ENCODE results near the gene GZMB.

Gene GZMB

GRCh38 chr14:24679248-24679961 is 45.4 kb upstream of the GZMB start:
- H3K79me2 ChIP-seq (ENCODE audit: control insufficient read depth, low read length), result no peaks in the 10 kb centered on the region
- H3K4me3 ChIP-seq (ENCODE audit: low read length), result no peak overlapping the region
- H3K4me2 ChIP-seq (ENCODE audit: low read length), result no peak overlapping the region
- H3K27me3 ChIP-seq (ENCODE audit: control insufficient read depth, low read length), result peaks cover 22% of the 10 kb centered on the region
- H3K4me1 ChIP-seq (ENCODE audit: control insufficient read depth, low read length), result peaks cover 9% of the 10 kb centered on the region
- H3F3A ChIP-seq (ENCODE audit: control insufficient read depth, insufficient read depth), result no peaks in the 10 kb centered on the region
- H3K27ac ChIP-seq (ENCODE audit: low read depth, low read length), result no peak overlapping the region
- H3K36me3 ChIP-seq (ENCODE audit: control insufficient read depth, low read length), result no peaks in the 10 kb centered on the region
- no peaks in the 10 kb centered on the region for H3K9me3 ChIP-seq (ENCODE audit: control insufficient read depth, insufficient read depth, low read length)
- H3K9me2 ChIP-seq (replicated peaks; ENCODE audit: control insufficient read depth, low read length), result no peaks in the 10 kb centered on the region
- no peaks in the 10 kb centered on the region for H4K20me1 ChIP-seq (ENCODE audit: control insufficient read depth, insufficient read depth, low read depth, low read length)
- TF ChIP-seq EZH2phosphoT487 (IDR thresholded peaks at IDR 0.05; ENCODE audit: borderline replicate concordance, low read length) (0 out of 2 replicates have a peak, but pooled peaks have one; percentile 16), CTCF (IDR thresholded peaks at IDR 0.05; ENCODE audit: low read depth, low read length, poor library complexity, severe bottlenecking) (no peak)

DNA sequence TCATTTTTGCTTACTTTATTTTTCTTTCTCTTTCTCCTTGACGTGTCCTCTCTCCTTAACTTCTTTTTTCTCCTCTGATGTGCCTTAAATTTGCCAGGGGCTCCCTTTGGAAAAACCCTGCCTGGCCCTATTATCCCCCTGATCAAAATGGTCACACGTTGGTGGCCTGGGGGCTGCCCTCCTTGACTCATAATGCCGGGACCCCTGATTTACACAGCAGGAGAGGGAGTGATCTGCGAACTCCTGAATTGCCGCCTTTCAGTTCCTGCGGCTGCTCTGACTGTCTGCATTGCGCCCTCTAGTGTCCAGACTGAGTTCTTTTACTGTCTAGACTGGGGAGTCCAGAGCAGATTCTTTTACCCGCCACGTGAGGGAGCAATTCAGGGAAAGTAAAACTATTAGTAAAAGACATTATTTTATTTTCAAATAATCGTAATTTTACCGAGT is 44.8 kb upstream of the GZMB start:
- peak overlapping the region; percentile 25 for H3K4me2 ChIP-seq (ENCODE audit: low read length)

GRCh38 chr14:24677956-24678355 is 44.0 kb upstream of the GZMB start:
- Histone ChIP-seq H3K9me2 (replicated peaks; ENCODE audit: control insufficient read depth, low read length) (no peaks in the 10 kb centered on the region), H3K36me3 (ENCODE audit: control insufficient read depth, low read length) (no peaks in the 10 kb centered on the region), H3K79me2 (ENCODE audit: control insufficient read depth, low read length) (no peaks in the 10 kb centered on the region), H3K27me3 (ENCODE audit: control insufficient read depth, low read length) (peaks cover 22% of the 10 kb centered on the region), H3F3A (ENCODE audit: control insufficient read depth, insufficient read depth) (peaks cover 9% of the 10 kb centered on the region), H4K20me1 (ENCODE audit: control insufficient read depth, insufficient read depth, low read depth, low read length) (no peaks in the 10 kb centered on the region), H3K9me3 (ENCODE audit: control insufficient read depth, insufficient read depth, low read length) (no peaks in the 10 kb centered on the region), H3K27ac (ENCODE audit: low read depth, low read length) (no peak overlapping the region), H3K4me1 (ENCODE audit: control insufficient read depth, low read length) (peaks cover 23% of the 10 kb centered on the region), H3K4me2 (ENCODE audit: low read length) (no peak overlapping the region), H3K4me3 (ENCODE audit: low read length) (no peak overlapping the region)
- TF ChIP-seq CTCF (IDR thresholded peaks at IDR 0.05; ENCODE audit: low read depth, low read length, poor library complexity, severe bottlenecking) (no peak), EZH2phosphoT487 (IDR thresholded peaks at IDR 0.05; ENCODE audit: borderline replicate concordance, low read length) (no peak)

More for the DNA sequence above, 44.8 kb upstream of the GZMB start:
- Histone ChIP-seq H3K9me3 (ENCODE audit: control insufficient read depth, insufficient read depth, low read length) (no peaks in the 10 kb centered on the region), H4K20me1 (ENCODE audit: control insufficient read depth, insufficient read depth, low read depth, low read length) (no peaks in the 10 kb centered on the region), H3K9me2 (replicated peaks; ENCODE audit: control insufficient read depth, low read length) (no peaks in the 10 kb centered on the region), H3K4me3 (ENCODE audit: low read length) (no peak overlapping the region), H3F3A (ENCODE audit: control insufficient read depth, insufficient read depth) (peaks cover 2% of the 10 kb centered on the region; the same call in 1 of the 2 replicates), H3K27me3 (ENCODE audit: control insufficient read depth, low read length) (peaks cover 22% of the 10 kb centered on the region), H3K27ac (ENCODE audit: low read depth, low read length) (no peak overlapping the region), H3K79me2 (ENCODE audit: control insufficient read depth, low read length) (no peaks in the 10 kb centered on the region), H3K36me3 (ENCODE audit: control insufficient read depth, low read length) (no peaks in the 10 kb centered on the region), H3K4me1 (ENCODE audit: control insufficient read depth, low read length) (peaks cover 15% of the 10 kb centered on the region)
- TF ChIP-seq EZH2phosphoT487 (IDR thresholded peaks at IDR 0.05; ENCODE audit: borderline replicate concordance, low read length), result 0 out of 2 replicates have a peak, but pooled peaks have one; percentile 26
- peak; percentile 99 for TF ChIP-seq CTCF (IDR thresholded peaks at IDR 0.05; ENCODE audit: low read depth, low read length, poor library complexity, severe bottlenecking)
